Endothelial cell of umbilical vein (primary cell): ENCODE measurements around the gene SNUPN. TPM values are rescaled to one million over a fixed set of nuclear protein-coding genes. Genes with fewer than 3 reads are reported as not detected.

Experiments
- BruUV-seq: library from RNA; stranded (reverse); fragments of 400-500 nt; replicated peaks from 2 replicates; lab custom pipeline; 2021; lab: Mats Ljungman, UMichigan
- CTCF ChIA-PET: fragments of 300-600, 350-600 bp; sonication (Branson Sonifier 250); formaldehyde crosslinking; loops from one replicate; lab custom pipeline; 2021; ENCODE audit warnings: antibody characterized with exemption, inconsistent platforms; lab: Charles Lee
- POLR2A ChIA-PET: fragments of 300-600, 350-600 bp; sonication (Branson Sonifier 250); formaldehyde crosslinking; loops from one replicate; lab custom pipeline; 2021; ENCODE audit warnings: antibody characterized with exemption, inconsistent platforms; lab: Charles Lee
- DNase-seq: peaks from one replicate; pipeline ENCODE4 v3.0.0-alpha.2; 2011; ENCODE audit warnings: low read depth, low spot score
- FAIRE-seq: peaks from 2 replicates; lab custom pipeline; 2011; peaks lifted over from hg19 to GRCh38; lab: Jason Lieb, UNC
- H2AFZ ChIP-seq: 2 replicates; pipeline ENCODE4 v1.6.0; 2012; ENCODE audit warnings: low read depth, low read length, control low read depth, inconsistent platforms
- H3K27ac ChIP-seq: 2 replicates; pipeline ENCODE4 v1.5.1; 2011; ENCODE audit warnings: low read depth, mild to moderate bottlenecking, control low read depth, low read length, moderate library complexity; ENCODE audit not compliant: insufficient read depth
- H3K27me3 ChIP-seq, 2 experiments: 2 replicates each; pipeline versions ENCODE4 v1.6.0 to v1.6.1; 2011; ENCODE audit warnings: low read length in 2 of 2, mixed read lengths in 1 of 2; ENCODE audit not compliant: control insufficient read depth in 2 of 2, insufficient read depth in 2 of 2
- H3K36me3 ChIP-seq, 2 experiments: 2 replicates in 1 of 2; 3 replicates in 1 of 2; pipeline ENCODE4 v1.5.1; 2011; ENCODE audit warnings: low read length in 2 of 2, mild to moderate bottlenecking in 1 of 2, moderate library complexity in 1 of 2; ENCODE audit not compliant: control insufficient read depth in 2 of 2, insufficient read depth in 2 of 2; ENCODE audit errors: extremely low read depth in 1 of 2
- H3K4me1 ChIP-seq: 3 replicates; pipeline ENCODE4 v1.5.1; 2011; ENCODE audit warnings: mild to moderate bottlenecking, low read length; ENCODE audit not compliant: control insufficient read depth, insufficient read depth; ENCODE audit errors: extremely low read depth
- H3K4me2 ChIP-seq: 2 replicates; pipeline ENCODE4 v1.6.1; 2011; ENCODE audit warnings: low read length, control low read depth, mixed read lengths; ENCODE audit not compliant: insufficient read depth
- H3K4me3 ChIP-seq, 3 experiments: fragments of 200-600 bp in 1 of 3; sonication (generic), shearing (Covaris generic) in 1 of 3; replicated peaks in 1 of 3; 2 replicates each; pipeline ENCODE4 v1.5.1; 2011 to 2016; ENCODE audit warnings: control low read depth in 3 of 3, low read length in 3 of 3, mild to moderate bottlenecking in 2 of 3, inconsistent platforms in 1 of 3, low read depth in 1 of 3, moderate library complexity in 1 of 3; ENCODE audit not compliant: insufficient read depth in 1 of 3
- H3K79me2 ChIP-seq: 2 replicates; pipeline ENCODE4 v1.6.0; 2012; ENCODE audit warnings: low read length, inconsistent platforms; ENCODE audit not compliant: control insufficient read depth, insufficient read depth
- H3K9ac ChIP-seq: replicated peaks from 2 replicates; pipeline ENCODE3; 2011; ENCODE audit warnings: low read length, control low read depth; ENCODE audit not compliant: insufficient read depth; ENCODE audit errors: extremely low read depth
- H3K9me1 ChIP-seq: replicated peaks from 3 replicates; pipeline ENCODE4 v1.6.0; 2011; ENCODE audit warnings: mild to moderate bottlenecking, low read length; ENCODE audit not compliant: control insufficient read depth, insufficient read depth; ENCODE audit errors: extremely low read depth
- H3K9me3 ChIP-seq: replicated peaks from 2 replicates; pipeline ENCODE4 v1.5.1; 2012; ENCODE audit warnings: low read length, inconsistent platforms; ENCODE audit not compliant: control insufficient read depth, insufficient read depth
- H4K20me1 ChIP-seq: replicated peaks from 2 replicates; pipeline ENCODE3; 2011; ENCODE audit warnings: mild to moderate bottlenecking, low read length; ENCODE audit not compliant: control insufficient read depth, insufficient read depth; ENCODE audit errors: extremely low read depth
- EZH2 ChIP-seq: IDR thresholded peaks from 2 replicates; pipeline ENCODE4 v1.6.1; 2012; ENCODE audit warnings: borderline replicate concordance, low read depth, mild to moderate bottlenecking, moderate library complexity, low read length, inconsistent platforms; ENCODE audit not compliant: severe bottlenecking
- FOS ChIP-seq: IDR thresholded peaks from 2 replicates; pipeline ENCODE4 v1.6.1; 2011; ENCODE audit warnings: mild to moderate bottlenecking, low read length, moderate library complexity, borderline replicate concordance; ENCODE audit not compliant: insufficient read depth
- GATA2 ChIP-seq: IDR thresholded peaks from 2 replicates; pipeline ENCODE4 v1.7.0; 2011; ENCODE audit warnings: low read depth, mild to moderate bottlenecking, moderate library complexity, mixed read lengths, low read length; ENCODE audit not compliant: insufficient read length, insufficient read depth
- JUN ChIP-seq: IDR thresholded peaks from 2 replicates; pipeline ENCODE4 v1.6.1; 2011; ENCODE audit warnings: borderline replicate concordance, low read depth; ENCODE audit not compliant: insufficient read length, insufficient read depth
- MYC ChIP-seq: IDR thresholded peaks from one replicate; pipeline ENCODE4 v1.6.1; 2011; ENCODE audit warnings: mild to moderate bottlenecking, low read depth, low read length
- POLR2A ChIP-seq: IDR thresholded peaks from 2 replicates; pipeline ENCODE4 v1.6.1; 2012; ENCODE audit warnings: low read depth, mild to moderate bottlenecking, control low read depth, low read length
- POLR2AphosphoS5 ChIP-seq: IDR thresholded peaks from 2 replicates; pipeline ENCODE4 v1.6.1; 2012; ENCODE audit warnings: low read depth, mild to moderate bottlenecking, control low read depth, low read length, moderate library complexity; ENCODE audit not compliant: insufficient read depth
- dilution Hi-C: fragments of 300-500 bp; cut with MboI; formaldehyde crosslinking; loops from one replicate; pipeline ENCODE4 v1.15.0; 2019; ENCODE audit warnings: low sequenced_read_pairs; ENCODE audit not compliant: extremely low pct_ligation_motif_present
- intact Hi-C: fragments of 100-400 bp; cut with micrococcal nuclease; formaldehyde crosslinking; loops from one replicate; pipeline ENCODE4 v1.10.0; 2022
- polyA plus RNA-seq, 4 experiments: library from polyadenylated mRNA; depleted of rRNA in 3 of 4; stranded (reverse) in 3 of 4; unstranded in 1 of 4; fragments of >200 nt; gene quantifications; 2 replicates each; pipeline versions ENCODE4 v1.2.1 to v1.2.3, GENCODE V29; 2011 to 2012; ENCODE audit warnings: missing spikeins in 1 of 4
- total RNA-seq: library from RNA; stranded (reverse); gene quantifications from 2 replicates; pipeline ENCODE4 v1.2.3, GENCODE V29; 2021
- TF ChIP-seq, protein P1 (sequence below), 2 donors: IDR thresholded peaks; 1 replicate in 1 of 2; 2 replicates in 1 of 2; pipeline ENCODE4 v1.5.1; 2011; ENCODE audit warnings: low read length in 2 of 2, mild to moderate bottlenecking in 2 of 2, moderate library complexity in 2 of 2, control low read depth in 1 of 2, inconsistent platforms in 1 of 2, low read depth in 1 of 2; ENCODE audit not compliant: insufficient read depth in 1 of 2; ENCODE audit errors: extremely low read depth in 1 of 2
- TF ChIP-seq, protein P2 (sequence below): IDR thresholded peaks from 2 replicates; pipeline ENCODE4 v1.6.1; 2011; ENCODE audit not compliant: insufficient read depth, insufficient read length

The SNUPN gene
- total and polyA plus RNA-seq, 2 donors (not counting 3 experiments of a cell fraction or from before 2014, with no cell fraction given) = 13.2 to 25.1 TPM

GRCh38 chr15:75594276-75594675 is 31.2 kb downstream of the SNUPN start:
- Histone ChIP-seq H2AFZ (no peak overlapping the region), H3K4me2 (no peak overlapping the region), H3K9me1 (no peaks in the 10 kb centered on the region), H3K36me3 (peaks cover 2% of the 10 kb centered on the region in 2 experiments), H3K4me3 (no peak overlapping the region), H3K9ac (no peak overlapping the region), H4K20me1 (no peaks in the 10 kb centered on the region), H3K79me2 (no peaks in the 10 kb centered on the region), H3K27me3 (no peaks in the 10 kb centered on the region), H3K9me3 (no peaks in the 10 kb centered on the region), H3K27ac (no peak overlapping the region), H3K4me1 (peaks cover 9% of the 10 kb centered on the region)
- FAIRE-seq = no peak
- dilution Hi-C loops = loop anchor here (25.0 kb wide), 1 partner anchor 132 kb away; the partner anchor contains the start of gene SIN3A
- BruUV-seq = no TSS peak
- TF ChIP-seq POLR2A = no peak
- TF ChIP-seq EZH2 = no peak
- TF ChIP-seq, protein P1, sequence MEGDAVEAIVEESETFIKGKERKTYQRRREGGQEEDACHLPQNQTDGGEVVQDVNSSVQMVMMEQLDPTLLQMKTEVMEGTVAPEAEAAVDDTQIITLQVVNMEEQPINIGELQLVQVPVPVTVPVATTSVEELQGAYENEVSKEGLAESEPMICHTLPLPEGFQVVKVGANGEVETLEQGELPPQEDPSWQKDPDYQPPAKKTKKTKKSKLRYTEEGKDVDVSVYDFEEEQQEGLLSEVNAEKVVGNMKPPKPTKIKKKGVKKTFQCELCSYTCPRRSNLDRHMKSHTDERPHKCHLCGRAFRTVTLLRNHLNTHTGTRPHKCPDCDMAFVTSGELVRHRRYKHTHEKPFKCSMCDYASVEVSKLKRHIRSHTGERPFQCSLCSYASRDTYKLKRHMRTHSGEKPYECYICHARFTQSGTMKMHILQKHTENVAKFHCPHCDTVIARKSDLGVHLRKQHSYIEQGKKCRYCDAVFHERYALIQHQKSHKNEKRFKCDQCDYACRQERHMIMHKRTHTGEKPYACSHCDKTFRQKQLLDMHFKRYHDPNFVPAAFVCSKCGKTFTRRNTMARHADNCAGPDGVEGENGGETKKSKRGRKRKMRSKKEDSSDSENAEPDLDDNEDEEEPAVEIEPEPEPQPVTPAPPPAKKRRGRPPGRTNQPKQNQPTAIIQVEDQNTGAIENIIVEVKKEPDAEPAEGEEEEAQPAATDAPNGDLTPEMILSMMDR (IDR thresholded peaks at IDR 0.05; ENCODE audit: extremely low read depth in 1 of 2, insufficient read depth in 1 of 2, low read depth in 1 of 2, low read length in 2 of 2) = no peak
- TF ChIP-seq JUN = no peak
- TF ChIP-seq FOS = no peak
- no peak for TF ChIP-seq POLR2AphosphoS5
- TF ChIP-seq MYC = no peak
- TF ChIP-seq GATA2 = no peak
- TF ChIP-seq, protein P2, sequence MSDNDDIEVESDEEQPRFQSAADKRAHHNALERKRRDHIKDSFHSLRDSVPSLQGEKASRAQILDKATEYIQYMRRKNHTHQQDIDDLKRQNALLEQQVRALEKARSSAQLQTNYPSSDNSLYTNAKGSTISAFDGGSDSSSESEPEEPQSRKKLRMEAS = no peak
- ChIA-PET POLR2A (no interaction called here), CTCF (interaction anchor here (0.8 kb wide), 1 partner anchor 26 kb away, joined by 3 read pairs; no protein-coding TSS in a partner anchor)
- no peak for DNase-seq
- intact Hi-C loops = no loop called here
